B cell (primary cell): ENCODE measurements around the gene ARID1A. TPM values are rescaled to one million over a fixed set of nuclear protein-coding genes. Genes with fewer than 3 reads are reported as not detected.

Experiments
- ATAC-seq: fragments of 200-7000 bp; cut with Tn5 transposase; one replicate; pipeline ENCODE4 v1.10.0; 2021; ENCODE audit warnings: low read depth, mild to moderate bottlenecking, moderate number of reproducible peaks, moderate library complexity
- CTCF ChIA-PET: fragments of 350-600 bp; sonication (Branson Sonifier 250); formaldehyde crosslinking; loops from one replicate; lab custom pipeline; 2021; ENCODE audit warnings: antibody characterized with exemption, inconsistent platforms; lab: Charles Lee
- POLR2A ChIA-PET: fragments of 350-600 bp; sonication (Branson Sonifier 250); formaldehyde crosslinking; loops from one replicate; lab custom pipeline; 2021; ENCODE audit warnings: antibody characterized with exemption; lab: Charles Lee
- DNase-seq: peaks from one replicate; pipeline ENCODE4 v3.0.0; 2013
- H2AFZ ChIP-seq: 2 replicates; pipeline ENCODE4 v1.6.1; 2012; ENCODE audit warnings: mild to moderate bottlenecking, low read depth, low read length; ENCODE audit not compliant: insufficient read depth, poor library complexity, severe bottlenecking
- H3K27ac ChIP-seq, 2 donors: 1 replicate in 1 of 2; 2 replicates in 1 of 2; pipeline ENCODE4 v1.5.1; 2012 to 2013; ENCODE audit warnings: low read length in 2 of 2, mild to moderate bottlenecking in 2 of 2, moderate library complexity in 1 of 2
- H3K27me3 ChIP-seq, 4 experiments: fragments of 200-600 bp in 1 of 4; sonication (generic) in 1 of 4; replicated peaks in 1 of 4; 1 replicate in 2 of 4; 2 replicates in 2 of 4; pipeline versions ENCODE4 v1.6.1 to v1.7.0; 2013 to 2016; ENCODE audit warnings: low read length in 3 of 4, mild to moderate bottlenecking in 2 of 4, mixed read lengths in 1 of 4, moderate library complexity in 1 of 4; ENCODE audit not compliant: insufficient read depth in 4 of 4, control insufficient read depth in 3 of 4; ENCODE audit errors: control extremely low read depth in 1 of 4
- H3K36me3 ChIP-seq, 2 experiments: replicated peaks in 1 of 2; 1 replicate in 1 of 2; 2 replicates in 1 of 2; pipeline versions ENCODE4 v1.6.1 to v1.7.1; 2013; ENCODE audit warnings: low read length in 1 of 2; ENCODE audit not compliant: insufficient read depth in 2 of 2, control insufficient read depth in 1 of 2; ENCODE audit errors: control extremely low read depth in 1 of 2, extremely low read depth in 1 of 2
- H3K4me1 ChIP-seq, 2 donors: fragments of 200-600 bp in 1 of 2; sonication (generic) in 1 of 2; 1 replicate in 1 of 2; 2 replicates in 1 of 2; pipeline versions ENCODE4 v1.5.1 to v1.6.1; 2013 to 2017; ENCODE audit warnings: low read length in 2 of 2; ENCODE audit not compliant: control insufficient read depth in 2 of 2, insufficient read depth in 2 of 2
- H3K4me2 ChIP-seq: replicated peaks from 2 replicates; pipeline ENCODE3; 2012; ENCODE audit warnings: mild to moderate bottlenecking, low read depth, low read length; ENCODE audit not compliant: poor library complexity, severe bottlenecking
- H3K4me3 ChIP-seq, 5 experiments: fragments of 200-600 bp in 1 of 5; sonication (generic) in 1 of 5; 1 replicate in 3 of 5; 2 replicates in 2 of 5; pipeline versions ENCODE4 v1.5.1 to v1.7.0; 2011 to 2016; ENCODE audit warnings: low read length in 4 of 5, mild to moderate bottlenecking in 4 of 5, low read depth in 2 of 5, control low read depth in 1 of 5, moderate library complexity in 1 of 5; ENCODE audit not compliant: insufficient read depth in 1 of 5; ENCODE audit errors: control extremely low read depth in 1 of 5, extremely low read depth in 1 of 5
- H3K79me2 ChIP-seq: fragments of 200-600 bp; sonication (generic); one replicate; pipeline ENCODE4 v1.6.0; 2016; ENCODE audit warnings: low read length; ENCODE audit not compliant: control insufficient read depth, insufficient read depth
- H3K9ac ChIP-seq: fragments of 200-600 bp; sonication (generic); 2 replicates; pipeline ENCODE4 v1.6.1; 2017; ENCODE audit warnings: mild to moderate bottlenecking, low read length, moderate library complexity
- H3K9me3 ChIP-seq, 3 donors: one replicate each; pipeline versions ENCODE4 v1.6.1 to v1.7.1; 2013; ENCODE audit warnings: low read length in 2 of 3; ENCODE audit not compliant: control insufficient read depth in 2 of 3, insufficient read depth in 1 of 3; ENCODE audit errors: control extremely low read depth in 1 of 3
- H4K20me1 ChIP-seq: 2 replicates; pipeline ENCODE4 v1.6.0; 2012; ENCODE audit warnings: mild to moderate bottlenecking, low read length; ENCODE audit not compliant: insufficient read depth, control insufficient read depth, poor library complexity, severe bottlenecking
- H3K27ac Mint-ChIP-seq: one replicate; pipeline ENCODE4 v1.8.0; 2021; ENCODE audit warnings: mixed read lengths
- H3K27me3 Mint-ChIP-seq: one replicate; pipeline ENCODE4 v1.8.0; 2021; ENCODE audit warnings: mixed read lengths
- H3K4me1 Mint-ChIP-seq: one replicate; pipeline ENCODE4 v1.8.0; 2021; ENCODE audit warnings: mixed read lengths
- H3K4me3 Mint-ChIP-seq: one replicate; pipeline ENCODE4 v1.8.0; 2021; ENCODE audit warnings: mixed read lengths
- H3K9me3 Mint-ChIP-seq: one replicate; pipeline ENCODE4 v1.8.0; 2022; ENCODE audit warnings: mixed read lengths; ENCODE audit not compliant: insufficient read depth
- CTCF ChIP-seq: fragments of 200-600 bp; IDR thresholded peaks from one replicate; pipeline ENCODE4 v1.8.0; 2022; ENCODE audit warnings: antibody characterized with exemption, mild to moderate bottlenecking
- EZH2 ChIP-seq: IDR thresholded peaks from 2 replicates; pipeline ENCODE4 v1.6.1; 2012; ENCODE audit warnings: borderline replicate concordance, low read depth, mild to moderate bottlenecking, moderate library complexity, low read length; ENCODE audit not compliant: insufficient read depth, poor library complexity, severe bottlenecking
- WGBS: methylation state at CpG from one replicate; pipeline ENCODE4 v1.1.5; 2013; ENCODE audit warnings: missing lambda C conversion rate; ENCODE audit not compliant: insufficient coverage; 5-methylcytosine and 5-hydroxymethylcytosine counted together
- intact Hi-C: fragments of 100-400 bp; cut with micrococcal nuclease; formaldehyde crosslinking; loops from one replicate; pipeline ENCODE4 v1.10.0; 2022
- polyA plus RNA-seq: library from polyadenylated mRNA; depleted of rRNA; stranded (reverse); fragments of >200 nt; gene quantifications from 2 replicates; pipeline ENCODE4 v1.2.3, GENCODE V29; 2012
- total RNA-seq, 2 donors: library from RNA; stranded (reverse); fragments of 120-200 nt in 1 of 2; gene quantifications; 1 replicate in 1 of 2; 2 replicates in 1 of 2; pipeline versions ENCODE4 v1.2.3 to v1.2.4, GENCODE V29; 2013 to 2022

The ARID1A gene
- total and polyA plus RNA-seq, 2 donors (not counting 1 experiment from before 2014, with no cell fraction given): 80.7 to 150 TPM

GRCh38 chr1:26829184-26829911 lies 133.5 kb downstream of the ARID1A start:
- no peak overlapping the region for H3K9ac ChIP-seq
- peak overlapping the region in 1 of 5 experiments; percentile 39 for H3K4me3 ChIP-seq
- peaks cover 47 to 69% of the 10 kb centered on the region in 2 donors for H3K4me1 ChIP-seq
- WGBS: 97% methylated on average over 5 of the region's 6 CpGs
- H3K4me2 ChIP-seq: peak overlapping the region; percentile 36
- no peak for TF ChIP-seq EZH2
- TF ChIP-seq CTCF: no peak
- peaks cover 0 to 6% (median 0%) of the 10 kb centered on the region in 4 experiments for H3K27me3 ChIP-seq
- H3K27ac Mint-ChIP-seq: peak overlapping the region; percentile 84
- peaks cover 14% of the 10 kb centered on the region for H4K20me1 ChIP-seq
- ATAC-seq: no peak
- peaks cover 16% of the 10 kb centered on the region for H3K79me2 ChIP-seq
- peak overlapping the region in 1 of 2 donors; percentile 54 for H3K27ac ChIP-seq
- H3K36me3 ChIP-seq: peaks cover under 1 to 10% of the 10 kb centered on the region in 2 experiments
- DNase-seq: no peak
- no peaks in the 10 kb centered on the region for H3K9me3 ChIP-seq
- ChIA-PET POLR2A (no interaction called here), CTCF (interaction anchor here (1.2 to 4.4 kb wide), 4 partner anchors 9 to 36 kb away, joined by 7 to 19 read pairs (median 12); no protein-coding TSS in a partner anchor)
- intact Hi-C loops: no loop called here
- H3K27me3 Mint-ChIP-seq: no peaks in the 10 kb centered on the region
- H3K9me3 Mint-ChIP-seq: no peaks in the 10 kb centered on the region
- no peak overlapping the region for H2AFZ ChIP-seq
- peak overlapping the region; percentile 87 for H3K4me3 Mint-ChIP-seq
- peaks cover 70% of the 10 kb centered on the region for H3K4me1 Mint-ChIP-seq

GRCh38 chr1:26831059-26831458 lies 135.2 kb downstream of the ARID1A start:
- no peaks in the 10 kb centered on the region for H3K9me3 ChIP-seq
- no peak overlapping the region for H3K4me2 ChIP-seq
- no peak overlapping the region for H3K4me3 Mint-ChIP-seq
- peaks cover 41 to 62% of the 10 kb centered on the region in 2 donors for H3K4me1 ChIP-seq
- peak overlapping the region in 1 of 2 donors; percentile 25 for H3K27ac ChIP-seq
- no peak overlapping the region for H2AFZ ChIP-seq
- 100% methylated on average over 1 of the region's 3 CpGs for WGBS
- TF ChIP-seq EZH2 (no peak), CTCF (no peak)
- no peak for ATAC-seq
- peak overlapping the region; percentile 78 for H3K27ac Mint-ChIP-seq
- H3K79me2 ChIP-seq: peaks cover 15% of the 10 kb centered on the region
- DNase-seq: no peak
- intact Hi-C loops: no loop called here
- H3K4me1 Mint-ChIP-seq: peaks cover 69% of the 10 kb centered on the region
- H3K27me3 Mint-ChIP-seq: no peaks in the 10 kb centered on the region
- H3K27me3 ChIP-seq: no peaks in the 10 kb centered on the region
- ChIA-PET CTCF (interaction anchor here (0.6 to 10.2 kb wide), 7 partner anchors 8 to 229 kb away, joined by 3 to 153 read pairs (median 3); partner anchors contain the start of gene ZDHHC18), POLR2A (interaction anchor here (0.6 kb wide), 1 partner anchor 700 kb away, joined by 5 read pairs; no protein-coding TSS in a partner anchor)
- no peaks in the 10 kb centered on the region for H3K9me3 Mint-ChIP-seq
- H3K36me3 ChIP-seq: peaks cover 1 to 23% of the 10 kb centered on the region in 2 experiments
- H3K9ac ChIP-seq: no peak overlapping the region
- peaks cover 9% of the 10 kb centered on the region for H4K20me1 ChIP-seq
- H3K4me3 ChIP-seq: no peak overlapping the region
